Epithelial cell of esophagus (primary cell): ENCODE results near the gene TICRR.

Source experiments
- DNase-seq: peaks from one replicate; pipeline ENCODE4 v3.0.0; 2010; ENCODE audit warnings: low read depth
- H3K4me3 ChIP-seq: 2 replicates; pipeline ENCODE4 v1.5.1; 2011; ENCODE audit warnings: mild to moderate bottlenecking, low read length, control low read depth
- CTCF ChIP-seq: IDR thresholded peaks from 2 replicates; pipeline ENCODE4 v1.5.1; 2011; ENCODE audit warnings: low read depth, mild to moderate bottlenecking, low read length, control low read depth, inconsistent platforms; ENCODE audit not compliant: insufficient read depth; ENCODE audit errors: missing control alignments

The TICRR gene

DNA sequence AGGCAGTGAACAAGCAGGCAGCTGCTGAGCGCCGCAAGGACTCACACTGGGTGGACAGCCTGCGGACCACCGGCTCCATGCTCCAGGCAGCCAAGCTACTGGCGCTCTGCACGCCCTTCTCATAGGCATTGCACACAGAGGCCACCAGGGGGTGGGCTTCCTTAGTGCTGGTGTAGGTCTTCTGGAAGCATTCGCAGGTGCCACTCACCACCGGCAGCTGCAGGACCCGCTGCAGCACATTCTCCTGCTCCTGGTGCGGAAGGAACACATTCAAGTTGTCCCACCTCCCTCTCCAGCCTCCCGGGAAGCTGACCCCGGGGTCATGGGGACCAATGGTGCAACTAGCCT, 97.9 kb downstream of the TICRR start:
- peak; percentile 19 for TF ChIP-seq CTCF
- DNase-seq = no peak

DNA sequence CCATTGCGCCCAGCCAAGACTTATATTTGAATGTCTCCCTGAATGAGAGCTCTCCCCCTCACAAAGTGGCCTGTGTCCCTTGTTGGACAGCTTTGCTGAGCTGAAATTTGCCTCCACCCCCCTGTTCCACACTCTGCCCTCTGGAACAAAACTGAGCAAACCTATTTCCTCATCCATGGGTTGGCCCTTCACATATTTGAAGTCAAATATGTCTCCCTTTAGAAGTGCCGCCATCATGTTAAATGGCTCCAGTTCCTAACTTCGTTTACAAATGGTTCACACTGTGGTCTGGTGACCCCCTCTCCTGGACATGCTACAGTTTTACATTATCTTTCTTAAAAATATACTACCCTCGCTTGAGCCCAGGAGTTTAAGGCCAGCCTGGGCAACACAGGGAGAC, 99.3 kb downstream of the TICRR start:
- DNase-seq = no peak
- no peak overlapping the region for H3K4me3 ChIP-seq
- TF ChIP-seq CTCF = no peak

More for the DNA sequence above, 97.9 kb downstream of the TICRR start:
- H3K4me3 ChIP-seq = no peak overlapping the region

DNA sequence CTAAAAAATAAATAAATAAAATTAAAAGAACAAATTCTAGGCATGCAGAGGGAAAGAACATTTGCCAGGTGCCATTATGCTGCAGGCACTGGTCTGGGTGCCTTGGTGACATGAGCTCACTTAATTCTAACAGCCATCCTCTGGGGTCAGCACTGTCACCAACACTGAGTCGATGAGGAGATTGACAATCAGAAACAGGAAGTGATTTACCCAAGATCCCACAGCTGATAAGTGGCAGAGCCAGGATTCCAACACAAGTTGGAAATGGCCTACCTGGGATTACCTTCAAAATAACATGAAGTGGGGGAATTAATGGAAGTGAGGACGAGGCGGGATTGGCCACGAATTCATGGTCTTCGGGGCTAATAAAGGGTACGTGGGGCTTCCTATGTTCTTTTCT, 100.3 kb downstream of the TICRR start:
- TF ChIP-seq CTCF = no peak
- DNase-seq = no peak
- no peak overlapping the region for H3K4me3 ChIP-seq

GRCh38 chr15:89677381-89677780, 102.1 kb downstream of the TICRR start:
- no peak overlapping the region for H3K4me3 ChIP-seq
- no peak for DNase-seq

More at GRCh38 chr15:89677381-89677780, 102.1 kb downstream of the TICRR start:
- TF ChIP-seq CTCF = no peak
